Pons (tissue), 1 donor: ENCODE results near the gene HYI.
A peak's percentile ranks its signal among the peaks of the same experiment; 100 is the strongest.

Experiments used
- DNase-seq: peaks from one replicate; pipeline ENCODE4 v3.0.0-alpha.2; 2016; ENCODE audit warnings: low spot score

HYI gene

DNA sequence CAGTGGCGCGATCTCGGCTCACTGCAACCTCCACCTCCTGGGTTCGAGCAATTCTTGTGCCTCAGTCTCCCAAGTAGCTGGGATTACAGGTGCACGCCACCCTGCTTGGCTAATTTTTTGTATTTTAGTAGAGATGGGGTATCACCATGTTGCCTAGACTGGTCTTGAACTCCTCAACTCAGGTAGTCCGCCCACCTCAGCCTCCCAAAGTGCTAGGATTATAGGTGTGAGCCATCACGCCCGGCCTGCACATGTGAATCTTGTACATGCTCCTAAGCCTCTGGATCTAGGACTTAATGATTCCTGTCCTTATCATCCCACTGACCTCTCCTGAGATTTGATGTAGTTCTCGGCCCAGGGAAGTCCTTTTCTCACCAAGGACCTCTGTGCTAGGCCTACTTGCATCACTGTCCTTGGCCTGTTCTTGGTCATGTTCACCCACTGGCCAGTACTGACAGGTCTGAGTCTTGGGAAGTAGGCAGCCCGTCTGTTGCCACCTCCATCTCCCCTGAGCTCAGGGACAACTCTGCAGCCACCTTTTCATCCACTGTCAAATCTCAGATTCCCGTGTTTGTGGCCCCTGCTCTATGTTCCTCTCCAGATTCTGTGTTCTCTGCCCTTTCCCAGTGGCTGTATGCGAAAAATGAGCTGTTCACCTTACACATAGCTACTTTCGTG lies 9.4 kb downstream of the HYI start:
- no peak for DNase-seq

DNA sequence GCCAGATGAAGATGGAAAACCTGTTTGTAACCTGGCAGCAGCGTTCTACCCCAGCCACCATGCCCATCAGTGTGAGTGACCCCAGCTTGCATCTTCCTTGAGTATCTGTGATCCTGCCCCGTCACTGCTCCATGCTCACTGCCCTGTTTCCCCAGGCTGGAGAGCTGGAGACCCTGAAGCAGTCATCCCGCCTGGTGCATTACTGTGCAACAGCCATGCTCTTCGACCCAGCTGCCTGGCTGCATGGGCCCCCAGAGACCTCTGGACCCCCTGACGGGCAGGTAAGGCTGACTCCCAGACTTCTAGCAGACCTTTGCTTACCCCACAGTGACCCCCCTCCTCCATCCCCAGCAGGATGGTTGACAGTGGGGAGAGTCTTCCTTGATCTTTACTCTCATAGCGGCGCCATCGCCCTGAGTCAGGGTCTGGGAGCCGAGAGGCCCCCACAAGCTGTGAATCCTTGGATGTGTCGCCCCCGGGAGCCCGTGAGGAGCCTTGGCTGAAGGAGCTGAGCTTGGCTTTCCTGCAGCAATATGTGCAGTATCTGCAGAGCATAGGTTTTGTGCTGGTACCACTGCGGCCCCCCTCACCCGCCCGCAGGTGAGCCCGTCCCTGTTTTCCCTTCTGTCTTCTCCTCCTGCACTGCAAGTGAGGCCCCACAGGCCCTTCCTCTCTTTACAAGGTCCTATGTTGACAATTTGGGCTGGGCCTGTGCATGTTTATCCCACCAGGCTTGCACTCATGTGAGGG lies 10.4 kb downstream of the HYI start:
- no peak for DNase-seq

- no peak for DNase-seq
These were observed 11.0 kb downstream of the HYI start for GRCh38 chr1:43442756-43443155.

DNA sequence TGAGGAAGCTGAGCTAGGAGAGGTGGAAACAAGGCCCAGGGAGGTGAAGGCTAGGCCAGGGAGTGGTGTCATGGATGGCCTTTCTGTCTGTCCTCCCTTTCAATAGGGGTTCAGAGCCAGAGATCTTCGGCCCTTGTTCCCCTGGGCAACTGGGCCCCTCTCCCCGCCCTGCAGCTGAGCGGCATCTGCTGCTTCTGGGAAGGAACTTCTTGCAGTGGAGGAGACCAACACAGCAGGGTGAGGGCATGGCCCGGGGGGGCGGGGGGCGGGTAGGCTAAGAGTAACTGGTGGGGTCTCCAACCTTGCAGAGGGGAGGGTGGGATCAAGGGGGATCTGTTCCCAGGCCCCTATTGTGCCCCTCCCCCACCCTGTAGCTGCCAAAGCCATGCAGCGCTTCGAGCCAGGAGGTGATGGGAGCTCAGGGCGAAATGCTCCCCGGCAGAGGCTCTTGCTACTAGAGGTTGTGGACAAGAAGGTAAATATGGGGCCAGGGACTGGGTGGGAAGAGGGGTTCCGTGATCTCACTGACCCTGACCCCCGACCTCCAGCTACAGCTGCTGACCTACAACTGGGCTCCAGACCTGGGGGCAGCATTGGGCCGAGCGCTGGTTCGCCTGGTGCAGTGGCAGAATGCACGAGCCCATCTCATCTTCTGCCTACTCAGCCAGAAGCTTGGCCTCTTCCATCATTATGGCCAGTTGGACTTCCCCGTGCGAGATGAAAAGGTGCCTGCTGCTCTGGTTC lies 11.7 kb downstream of the HYI start:
- no peak for DNase-seq

- DNase-seq = no peak
These were observed 12.4 kb downstream of the HYI start for GRCh38 chr1:43441166-43441893.

GRCh38 chr1:43440358-43440757 lies 13.4 kb downstream of the HYI start:
- no peak for DNase-seq

- DNase-seq = no peak
These were observed 13.9 kb downstream of the HYI start for GRCh38 chr1:43439781-43440180.

- DNase-seq = no peak
These were observed 14.7 kb downstream of the HYI start for GRCh38 chr1:43438953-43439581.

DNA sequence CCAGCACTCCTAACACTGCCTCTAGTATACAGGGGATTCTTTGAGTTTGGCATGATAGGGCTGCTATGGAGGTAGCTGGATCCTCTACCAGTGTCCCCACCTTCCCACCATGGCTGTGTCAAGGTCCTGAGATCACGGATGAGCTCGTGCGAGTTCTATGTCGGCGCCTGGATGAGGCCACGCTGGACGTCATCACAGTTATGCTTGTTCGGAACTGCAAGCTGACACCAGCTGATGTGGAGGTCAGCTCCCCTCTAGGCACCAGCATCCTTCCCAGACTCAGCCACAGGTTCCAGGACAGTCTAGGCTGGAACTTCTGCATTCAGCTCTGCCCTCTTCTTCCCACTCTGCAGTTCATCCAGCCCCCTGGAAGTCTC lies 15.2 kb downstream of the HYI start:
- DNase-seq = no peak

- no peak for DNase-seq
These were observed 15.7 kb downstream of the HYI start for GRCh38 chr1:43438006-43438405.

GRCh38 chr1:43437031-43437973 lies 16.4 kb downstream of the HYI start:
- no peak for DNase-seq

DNA sequence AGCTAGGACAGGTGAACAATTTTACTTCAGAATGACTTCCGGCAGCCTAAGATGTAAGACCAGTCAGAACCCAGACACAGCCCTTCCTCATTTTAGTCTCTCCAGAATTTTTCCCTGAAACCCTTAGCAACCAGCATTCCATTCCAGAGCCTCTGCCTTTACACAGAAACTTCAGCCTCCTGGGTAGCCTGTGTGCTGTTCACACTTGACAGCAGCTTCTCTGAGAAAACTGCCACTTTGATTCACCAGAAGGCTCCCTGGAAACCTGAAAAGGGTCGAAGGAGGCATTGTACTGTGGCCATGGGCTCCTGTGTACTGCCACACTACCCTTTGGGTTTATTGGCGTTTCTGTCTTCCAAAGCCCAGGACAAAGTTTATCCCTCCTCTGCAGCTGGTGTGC lies 17.4 kb downstream of the HYI start:
- DNase-seq = no peak

GRCh38 chr1:43435146-43436145 lies 18.3 kb downstream of the HYI start:
- DNase-seq = peak; percentile 13

GRCh38 chr1:43434256-43434655 lies 19.5 kb downstream of the HYI start:
- no peak for DNase-seq

DNA sequence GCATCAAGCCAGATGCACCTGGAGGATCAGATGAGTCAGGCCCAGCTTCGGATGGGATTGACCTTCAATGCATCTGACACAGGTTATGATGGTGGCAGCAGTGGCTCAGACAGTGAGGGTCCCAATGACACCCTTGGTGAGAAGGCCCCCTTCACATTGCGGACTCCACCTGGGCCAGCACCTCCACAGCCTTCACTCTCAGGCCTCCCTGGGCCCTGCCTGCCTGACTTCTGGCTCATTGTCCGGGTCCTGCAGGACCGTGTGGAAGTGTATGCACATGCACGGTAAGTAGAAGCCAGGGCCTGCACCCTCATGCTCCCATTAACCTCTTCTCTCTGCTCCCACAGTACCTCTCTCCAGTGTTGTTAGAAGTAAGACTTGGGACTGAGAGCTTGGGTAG lies 20.8 kb downstream of the HYI start:
- DNase-seq = no peak

DNA sequence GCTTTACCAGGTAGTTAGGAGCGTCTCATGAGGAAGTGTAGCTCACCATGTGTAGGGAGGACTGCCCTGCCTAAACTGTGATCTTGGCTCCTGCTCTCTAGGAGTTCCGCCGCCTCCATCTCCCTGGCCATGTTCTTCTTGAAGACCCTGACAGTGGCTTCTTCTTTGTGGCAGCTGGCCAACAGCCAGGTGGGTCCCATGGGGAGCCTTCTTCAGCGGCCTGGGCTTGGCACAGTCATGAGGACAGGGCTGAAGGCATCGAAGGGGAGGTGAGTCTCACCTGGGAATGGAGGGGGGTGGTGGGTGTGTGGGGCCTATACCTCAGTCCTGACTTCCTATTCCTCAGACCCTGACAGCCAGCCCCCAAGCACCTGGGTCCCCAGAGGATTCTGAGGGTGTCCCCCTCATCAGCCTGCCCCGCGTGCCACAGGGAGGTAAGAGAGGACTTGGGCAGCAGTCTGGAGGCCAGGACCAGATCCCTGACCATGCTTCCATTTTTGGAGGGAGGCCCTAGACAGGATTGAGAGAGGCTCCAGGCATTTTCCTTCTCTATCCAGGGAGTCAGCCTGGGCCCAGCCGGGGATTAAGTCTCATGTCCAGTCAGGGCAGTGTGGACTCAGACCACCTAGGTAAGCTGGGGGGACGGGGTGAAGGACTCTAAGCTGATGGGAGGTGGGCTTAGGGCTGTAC lies 21.4 kb downstream of the HYI start:
- DNase-seq = no peak

GRCh38 chr1:43431676-43432075 lies 22.1 kb downstream of the HYI start:
- DNase-seq = no peak

- no peak for DNase-seq
These were observed 22.9 kb downstream of the HYI start for GRCh38 chr1:43430831-43431230.

- DNase-seq = no peak
These were observed 25.8 kb downstream of the HYI start for GRCh38 chr1:43427941-43428340.
